Endothelial cell (in vitro differentiated cells): ENCODE data around the gene ZNF680. TPM values are rescaled to one million over a fixed set of nuclear protein-coding genes. Genes with fewer than 3 reads are reported as not detected.

Source experiments
- DNase-seq: peaks from one replicate; pipeline ENCODE4 v3.0.0; 2021; ENCODE audit warnings: low spot score
- H3K27ac Mint-ChIP-seq: one replicate; pipeline ENCODE4 v1.8.0; 2021; ENCODE audit warnings: mixed read lengths, inconsistent platforms; ENCODE audit not compliant: unreplicated experiment
- H3K27me3 Mint-ChIP-seq: one replicate; pipeline ENCODE4 v1.8.0; 2021; ENCODE audit warnings: mild to moderate bottlenecking, moderate library complexity, mixed read lengths, inconsistent platforms; ENCODE audit not compliant: unreplicated experiment
- H3K36me3 Mint-ChIP-seq: one replicate; pipeline ENCODE4 v1.8.0; 2021; ENCODE audit warnings: mild to moderate bottlenecking, low read depth, mixed read lengths, inconsistent platforms; ENCODE audit not compliant: unreplicated experiment
- H3K4me1 Mint-ChIP-seq: one replicate; pipeline ENCODE4 v1.8.0; 2021; ENCODE audit warnings: mild to moderate bottlenecking, mixed read lengths, inconsistent platforms; ENCODE audit not compliant: unreplicated experiment
- H3K4me3 Mint-ChIP-seq: one replicate; pipeline ENCODE4 v1.8.0; 2021; ENCODE audit warnings: mild to moderate bottlenecking, mixed read lengths, inconsistent platforms; ENCODE audit not compliant: unreplicated experiment
- H3K9me3 Mint-ChIP-seq: one replicate; pipeline ENCODE4 v1.8.0; 2021; ENCODE audit warnings: mixed read lengths, inconsistent platforms; ENCODE audit not compliant: unreplicated experiment
- CTCF ChIP-seq: fragments of 200-600 bp; sonication (generic); IDR thresholded peaks from one replicate; pipeline ENCODE4 v1.5.0; 2021; ENCODE audit warnings: antibody characterized with exemption; ENCODE audit not compliant: unreplicated experiment
- long read RNA-seq: library from polyadenylated mRNA; unstranded; transcript quantifications from one replicate; pipeline ENCODE4 v2.0.0, GENCODE V29; 2020; ENCODE audit not compliant: unreplicated experiment
- total RNA-seq: library from RNA; stranded (reverse); fragmentation: NEBNext Ultra II Directional; extraction: Animal tissue kit (Norgen Biotek cat#: 25700); gene quantifications from one replicate; pipeline ENCODE4 v1.2.1, GENCODE V29; 2021; ENCODE audit not compliant: unreplicated experiment

The ZNF680 gene
- 17.8 TPM for total RNA-seq
- long read RNA-seq, partial matches to known transcripts: 0 of 9 reads
- long read RNA-seq, other reads (novel, unspliced or antisense): 5 of 9 reads

GRCh38 chr7:64562626-64563278, at the start of gene ZNF680:
Gene ZNF680, minus strand, starts transcription at chr7:64563071. Its CDS starts 117 bp downstream, at chr7:64562954.
- Mint-ChIP-seq H3K4me3 (peak within 1 kb of the TSS; percentile 100), H3K27ac (peak within 1 kb of the TSS; percentile 100)

GRCh38 chr7:64612452-64612851, 49.6 kb upstream of the ZNF680 start:
- TF ChIP-seq CTCF: no peak
- H3K27ac Mint-ChIP-seq: no peak overlapping the region

More at GRCh38 chr7:64562626-64563278, at the start of gene ZNF680:
- peaks cover 11% of the 10 kb centered on the region for H3K4me1 Mint-ChIP-seq
- peaks cover 9% of the 10 kb centered on the region for H3K36me3 Mint-ChIP-seq
- TF ChIP-seq CTCF: no peak
- peaks cover 4% of the 10 kb centered on the region for H3K9me3 Mint-ChIP-seq
- peaks cover 8% of the 10 kb centered on the region for H3K27me3 Mint-ChIP-seq
- peak; percentile 88 for DNase-seq

GRCh38 chr7:64611717-64612116, 48.8 kb upstream of the ZNF680 start:
- no peak for DNase-seq
- H3K36me3 Mint-ChIP-seq: peaks cover 10% of the 10 kb centered on the region
- H3K27me3 Mint-ChIP-seq: no peaks in the 10 kb centered on the region
- H3K27ac Mint-ChIP-seq: no peak overlapping the region
- no peak for TF ChIP-seq CTCF
- peaks cover 6% of the 10 kb centered on the region for H3K9me3 Mint-ChIP-seq
- no peak overlapping the region for H3K4me3 Mint-ChIP-seq
- no peaks in the 10 kb centered on the region for H3K4me1 Mint-ChIP-seq

More at GRCh38 chr7:64612452-64612851, 49.6 kb upstream of the ZNF680 start:
- Mint-ChIP-seq H3K27me3 (no peaks in the 10 kb centered on the region), H3K36me3 (peaks cover 10% of the 10 kb centered on the region), H3K4me3 (no peak overlapping the region), H3K9me3 (peaks cover 6% of the 10 kb centered on the region), H3K4me1 (no peaks in the 10 kb centered on the region)
- DNase-seq: no peak

- Mint-ChIP-seq H3K27me3 (no peaks in the 10 kb centered on the region), H3K4me3 (no peak overlapping the region), H3K4me1 (no peaks in the 10 kb centered on the region), H3K27ac (no peak overlapping the region), H3K36me3 (peaks cover 10% of the 10 kb centered on the region), H3K9me3 (peaks cover 1% of the 10 kb centered on the region)
- no peak for DNase-seq
- TF ChIP-seq CTCF: no peak
These were observed 48.1 kb upstream of the ZNF680 start for GRCh38 chr7:64610997-64611396.

- H3K36me3 Mint-ChIP-seq: peaks cover 10% of the 10 kb centered on the region
- H3K27me3 Mint-ChIP-seq: no peaks in the 10 kb centered on the region
- no peak overlapping the region for H3K4me3 Mint-ChIP-seq
- TF ChIP-seq CTCF: no peak
- no peak overlapping the region for H3K27ac Mint-ChIP-seq
- no peaks in the 10 kb centered on the region for H3K4me1 Mint-ChIP-seq
- no peak for DNase-seq
- H3K9me3 Mint-ChIP-seq: peaks cover 6% of the 10 kb centered on the region
These were observed 45.4 kb upstream of the ZNF680 start for GRCh38 chr7:64608116-64608910.
